Neural cell (in vitro differentiated cells): ENCODE data around the gene TBC1D16.

Source experiments
- POLR2AphosphoS5 ChIP-seq: IDR thresholded peaks from 2 replicates; pipeline ENCODE4 v1.6.1; 2012
- TF ChIP-seq, protein P1 (sequence below): fragments of 450-650 bp; IDR thresholded peaks from 2 replicates; pipeline ENCODE4 v1.5.1; 2014; ENCODE audit warnings: antibody characterized with exemption, mild to moderate bottlenecking, moderate library complexity; ENCODE audit not compliant: poor library complexity, severe bottlenecking
- TF ChIP-seq, protein P2 (sequence below): IDR thresholded peaks from 2 replicates; pipeline ENCODE4 v1.6.1; 2012; ENCODE audit warnings: borderline replicate concordance

DNA sequence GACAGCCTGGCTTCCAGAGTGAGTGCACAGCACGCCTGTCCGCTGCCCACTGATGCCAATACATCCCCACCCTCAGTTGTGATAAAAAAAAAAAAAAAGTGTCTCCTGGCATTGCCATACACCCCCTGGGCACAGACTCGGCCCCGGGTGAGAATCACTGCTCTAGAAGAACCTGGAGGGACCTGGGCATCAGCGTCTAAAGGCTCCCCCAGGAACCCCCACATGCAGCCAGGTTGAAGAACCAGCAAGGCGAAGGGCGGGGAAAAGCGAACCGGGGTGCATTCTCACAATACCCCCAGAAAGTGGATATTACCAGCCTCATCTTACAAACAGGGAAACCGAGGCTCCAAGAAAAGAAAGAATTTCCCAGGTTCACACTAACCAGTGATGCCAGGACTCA lies 27.7 kb downstream of the TBC1D16 start:
- TF ChIP-seq POLR2AphosphoS5, result no peak
- TF ChIP-seq, protein P1, sequence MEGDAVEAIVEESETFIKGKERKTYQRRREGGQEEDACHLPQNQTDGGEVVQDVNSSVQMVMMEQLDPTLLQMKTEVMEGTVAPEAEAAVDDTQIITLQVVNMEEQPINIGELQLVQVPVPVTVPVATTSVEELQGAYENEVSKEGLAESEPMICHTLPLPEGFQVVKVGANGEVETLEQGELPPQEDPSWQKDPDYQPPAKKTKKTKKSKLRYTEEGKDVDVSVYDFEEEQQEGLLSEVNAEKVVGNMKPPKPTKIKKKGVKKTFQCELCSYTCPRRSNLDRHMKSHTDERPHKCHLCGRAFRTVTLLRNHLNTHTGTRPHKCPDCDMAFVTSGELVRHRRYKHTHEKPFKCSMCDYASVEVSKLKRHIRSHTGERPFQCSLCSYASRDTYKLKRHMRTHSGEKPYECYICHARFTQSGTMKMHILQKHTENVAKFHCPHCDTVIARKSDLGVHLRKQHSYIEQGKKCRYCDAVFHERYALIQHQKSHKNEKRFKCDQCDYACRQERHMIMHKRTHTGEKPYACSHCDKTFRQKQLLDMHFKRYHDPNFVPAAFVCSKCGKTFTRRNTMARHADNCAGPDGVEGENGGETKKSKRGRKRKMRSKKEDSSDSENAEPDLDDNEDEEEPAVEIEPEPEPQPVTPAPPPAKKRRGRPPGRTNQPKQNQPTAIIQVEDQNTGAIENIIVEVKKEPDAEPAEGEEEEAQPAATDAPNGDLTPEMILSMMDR, result no peak
- TF ChIP-seq, protein P2, sequence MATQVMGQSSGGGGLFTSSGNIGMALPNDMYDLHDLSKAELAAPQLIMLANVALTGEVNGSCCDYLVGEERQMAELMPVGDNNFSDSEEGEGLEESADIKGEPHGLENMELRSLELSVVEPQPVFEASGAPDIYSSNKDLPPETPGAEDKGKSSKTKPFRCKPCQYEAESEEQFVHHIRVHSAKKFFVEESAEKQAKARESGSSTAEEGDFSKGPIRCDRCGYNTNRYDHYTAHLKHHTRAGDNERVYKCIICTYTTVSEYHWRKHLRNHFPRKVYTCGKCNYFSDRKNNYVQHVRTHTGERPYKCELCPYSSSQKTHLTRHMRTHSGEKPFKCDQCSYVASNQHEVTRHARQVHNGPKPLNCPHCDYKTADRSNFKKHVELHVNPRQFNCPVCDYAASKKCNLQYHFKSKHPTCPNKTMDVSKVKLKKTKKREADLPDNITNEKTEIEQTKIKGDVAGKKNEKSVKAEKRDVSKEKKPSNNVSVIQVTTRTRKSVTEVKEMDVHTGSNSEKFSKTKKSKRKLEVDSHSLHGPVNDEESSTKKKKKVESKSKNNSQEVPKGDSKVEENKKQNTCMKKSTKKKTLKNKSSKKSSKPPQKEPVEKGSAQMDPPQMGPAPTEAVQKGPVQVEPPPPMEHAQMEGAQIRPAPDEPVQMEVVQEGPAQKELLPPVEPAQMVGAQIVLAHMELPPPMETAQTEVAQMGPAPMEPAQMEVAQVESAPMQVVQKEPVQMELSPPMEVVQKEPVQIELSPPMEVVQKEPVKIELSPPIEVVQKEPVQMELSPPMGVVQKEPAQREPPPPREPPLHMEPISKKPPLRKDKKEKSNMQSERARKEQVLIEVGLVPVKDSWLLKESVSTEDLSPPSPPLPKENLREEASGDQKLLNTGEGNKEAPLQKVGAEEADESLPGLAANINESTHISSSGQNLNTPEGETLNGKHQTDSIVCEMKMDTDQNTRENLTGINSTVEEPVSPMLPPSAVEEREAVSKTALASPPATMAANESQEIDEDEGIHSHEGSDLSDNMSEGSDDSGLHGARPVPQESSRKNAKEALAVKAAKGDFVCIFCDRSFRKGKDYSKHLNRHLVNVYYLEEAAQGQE, result no peak
